ENCODE data around the gene KPNA2. TPM values are rescaled to one million over a fixed set of nuclear protein-coding genes. Genes with fewer than 3 reads are reported as not detected.
A peak's percentile ranks its signal among the peaks of the same experiment; 100 is the strongest.

KPNA2 gene
- total and polyA plus RNA-seq, 9 of the 15 experiments (the other 6 are each of a cell fraction or from before 2014, with no cell fraction given) = 132 to 984 (median 241) TPM

- no peak for TF ChIP-seq THAP7 (CRISPR knock-in tag; IDR thresholded peaks at IDR 0.05)
- peak; percentile 84; the same call in 1 of the 2 replicates for TF ChIP-seq CBFB (CRISPR knock-in tag; IDR thresholded peaks at IDR 0.05)
- peak; percentile 47 to 74; a peak in 3 of 4 replicates for TF ChIP-seq MNT (conservative IDR thresholded peaks at IDR 0.05)
- TF ChIP-seq SOX6 (IDR thresholded peaks at IDR 0.05) = peak; percentile 78; the same call in 1 of the 2 replicates
- peak; percentile 76 for TF ChIP-seq TOE1 (IDR thresholded peaks at IDR 0.05; ENCODE audit: borderline replicate concordance)
- no peak for TF ChIP-seq TOE1 (CRISPR knock-in tag; IDR thresholded peaks at IDR 0.05; ENCODE audit: borderline replicate concordance, low read depth)
- TF ChIP-seq ZFP91 (CRISPR knock-in tag; IDR thresholded peaks at IDR 0.05) = no peak
- peak; percentile 93 for TF ChIP-seq CHAMP1 (IDR thresholded peaks at IDR 0.05)
- peak; percentile 40; the same call in 1 of the 2 replicates for TF ChIP-seq BACH1 (tag; IDR thresholded peaks at IDR 0.05)
- no peak for TF ChIP-seq POLR2AphosphoS2 (IDR thresholded peaks at IDR 0.05; ENCODE audit: low read length)
- TF ChIP-seq MED1 (CRISPR knock-in tag; IDR thresholded peaks at IDR 0.05; ENCODE audit: borderline replicate concordance) = no peak
- TF ChIP-seq PATZ1 (CRISPR knock-in tag; IDR thresholded peaks at IDR 0.05; ENCODE audit: borderline replicate concordance) = no peak
- no peak for TF ChIP-seq SP2 (IDR thresholded peaks at IDR 0.05; ENCODE audit: extremely low read depth, low read depth, low read length, poor library complexity, severe bottlenecking)
- TF ChIP-seq PREB (CRISPR knock-in tag; IDR thresholded peaks at IDR 0.05) = no peak
- peak; percentile 80; the same call in 1 of the 2 replicates for TF ChIP-seq ZNF644 (tag; IDR thresholded peaks at IDR 0.05; ENCODE audit: low read depth)
- TF ChIP-seq ZFX (CRISPR knock-in tag; IDR thresholded peaks at IDR 0.05) = peak; percentile 98
These were observed 15.7 kb upstream of the KPNA2 start (continued) for GRCh38 chr17:68019675-68020408.

Data from K562 (cell line).